H1 (cell line): ENCODE data around the gene ADAD2. TPM values are rescaled to one million over a fixed set of nuclear protein-coding genes. Genes with fewer than 3 reads are reported as not detected.

Experiments used
- CTCF ChIA-PET: fragments of 300-600 bp; sonication (Branson Sonifier 250); formaldehyde crosslinking; loops from one replicate; lab custom pipeline; 2021; ENCODE audit not compliant: partially characterized antibody; lab: Charles Lee
- POLR2A ChIA-PET: fragments of 300-600 bp; sonication (Branson Sonifier 250); formaldehyde crosslinking; loops from one replicate; lab custom pipeline; 2021; ENCODE audit warnings: inconsistent platforms; ENCODE audit not compliant: partially characterized antibody; lab: Charles Lee
- DNase-seq, 2 experiments: peaks; one replicate each; pipeline versions ENCODE4 v3.0.0 to v3.0.0-alpha.2; 2010 to 2022; ENCODE audit warnings: low spot score in 2 of 2, low read depth in 1 of 2, mixed read lengths in 1 of 2
- FAIRE-seq: peaks from 2 replicates; lab custom pipeline; 2011; peaks lifted over from hg19 to GRCh38; lab: Jason Lieb, UNC
- H2AFZ ChIP-seq: 2 replicates; pipeline ENCODE4 v1.8.1; 2012; ENCODE audit warnings: low read length, inconsistent platforms
- H2AK5ac ChIP-seq: 2 replicates; pipeline ENCODE4 v1.6.1; 2013; ENCODE audit warnings: low read depth, low read length
- H2BK120ac ChIP-seq: replicated peaks from 2 replicates; pipeline ENCODE3; 2013; ENCODE audit warnings: low read depth, low read length, inconsistent platforms
- H2BK12ac ChIP-seq: 2 replicates; pipeline ENCODE4 v1.6.1; 2013; ENCODE audit warnings: low read depth, low read length
- H2BK15ac ChIP-seq: 2 replicates; pipeline ENCODE4 v1.6.1; 2013; ENCODE audit warnings: low read length
- H2BK20ac ChIP-seq: 2 replicates; pipeline ENCODE4 v1.6.1; 2013; ENCODE audit warnings: low read length
- H2BK5ac ChIP-seq: 2 replicates; pipeline ENCODE4 v1.6.1; 2013; ENCODE audit warnings: low read depth, low read length
- H3K14ac ChIP-seq: 2 replicates; pipeline ENCODE4 v1.6.1; 2013; ENCODE audit warnings: inconsistent platforms; ENCODE audit not compliant: insufficient read length
- H3K18ac ChIP-seq: 2 replicates; pipeline ENCODE4 v1.6.1; 2013; ENCODE audit warnings: low read length; ENCODE audit errors: extremely low read depth
- H3K23ac ChIP-seq: 2 replicates; pipeline ENCODE4 v1.6.1; 2013; ENCODE audit warnings: inconsistent platforms; ENCODE audit not compliant: insufficient read length
- H3K23me2 ChIP-seq: 2 replicates; pipeline ENCODE4 v1.6.1; 2013; ENCODE audit warnings: low read depth, low read length
- H3K27ac ChIP-seq: 2 replicates; pipeline ENCODE4 v1.6.1; 2011; ENCODE audit warnings: low read depth, low read length, inconsistent platforms
- H3K27me3 ChIP-seq, 4 experiments: replicated peaks in 1 of 4; 1 replicate in 1 of 4; 2 replicates in 3 of 4; pipeline versions ENCODE4 v1.6.1 to v1.8.1; 2011 to 2013; ENCODE audit warnings: low read length in 3 of 4, mild to moderate bottlenecking in 3 of 4, inconsistent platforms in 2 of 4, mixed read lengths in 2 of 4, moderate library complexity in 1 of 4; ENCODE audit not compliant: control insufficient read depth in 3 of 4, insufficient read depth in 3 of 4; ENCODE audit errors: extremely low read depth in 1 of 4
- H3K36me3 ChIP-seq, 4 experiments: 2 replicates each; pipeline versions ENCODE4 v1.6.1 to v1.8.1; 2011 to 2013; ENCODE audit warnings: mild to moderate bottlenecking in 4 of 4, low read length in 3 of 4, moderate library complexity in 2 of 4, control low read depth in 1 of 4, inconsistent platforms in 1 of 4; ENCODE audit not compliant: insufficient read depth in 4 of 4, control insufficient read depth in 2 of 4
- H3K4ac ChIP-seq: replicated peaks from 2 replicates; pipeline ENCODE3; 2013; ENCODE audit warnings: low read length, low read depth, mixed read lengths, inconsistent platforms; ENCODE audit not compliant: insufficient read length
- H3K4me1 ChIP-seq, 4 experiments: replicated peaks in 1 of 4; 1 replicate in 1 of 4; 2 replicates in 3 of 4; pipeline versions ENCODE4 v1.6.1 to v1.8.1; 2011 to 2013; ENCODE audit warnings: low read length in 3 of 4, inconsistent platforms in 2 of 4, mixed read lengths in 1 of 4; ENCODE audit not compliant: insufficient read depth in 4 of 4, control insufficient read depth in 3 of 4
- H3K4me2 ChIP-seq, 2 experiments: 2 replicates each; pipeline versions ENCODE4 v1.6.1 to v1.8.1; 2011 to 2013; ENCODE audit warnings: low read depth in 2 of 2, low read length in 2 of 2, control low read depth in 1 of 2, inconsistent platforms in 1 of 2, mild to moderate bottlenecking in 1 of 2; ENCODE audit not compliant: insufficient read depth in 1 of 2
- H3K4me3 ChIP-seq, 4 experiments: fragments of 200-600, 300-600 bp in 1 of 4; sonication (generic), shearing (Covaris generic), sonication (Bioruptor Twin) in 1 of 4; 2 replicates each; pipeline versions ENCODE4 v1.5.1 to v1.8.1; 2011 to 2016; ENCODE audit warnings: low read length in 4 of 4, low read depth in 3 of 4, control low read depth in 2 of 4, inconsistent platforms in 2 of 4, mild to moderate bottlenecking in 2 of 4, mixed read lengths in 1 of 4, moderate library complexity in 1 of 4; ENCODE audit not compliant: insufficient read depth in 2 of 4; ENCODE audit errors: extremely low read depth in 1 of 4
- H3K56ac ChIP-seq: replicated peaks from 2 replicates; pipeline ENCODE3; 2013; ENCODE audit warnings: low read depth, mild to moderate bottlenecking, mixed read lengths, low read length, inconsistent platforms; ENCODE audit not compliant: insufficient read length
- H3K79me1 ChIP-seq: 2 replicates; pipeline ENCODE4 v1.6.1; 2013; ENCODE audit warnings: low read depth, low read length, control low read depth
- H3K79me2 ChIP-seq, 2 experiments: 2 replicates each; pipeline versions ENCODE4 v1.6.1 to v1.8.1; 2012 to 2013; ENCODE audit warnings: low read length in 2 of 2, mild to moderate bottlenecking in 2 of 2, inconsistent platforms in 1 of 2; ENCODE audit not compliant: insufficient read depth in 2 of 2, control insufficient read depth in 1 of 2
- H3K9ac ChIP-seq, 4 experiments: replicated peaks in 1 of 4; 1 replicate in 1 of 4; 2 replicates in 3 of 4; pipeline versions ENCODE4 v1.6.1 to v1.8.1; 2011 to 2013; ENCODE audit warnings: low read depth in 3 of 4, low read length in 3 of 4, control low read depth in 2 of 4, mild to moderate bottlenecking in 2 of 4, moderate library complexity in 2 of 4, inconsistent platforms in 1 of 4; ENCODE audit errors: extremely low read depth in 1 of 4
- H3K9me3 ChIP-seq, 2 experiments: 2 replicates each; pipeline versions ENCODE4 v1.6.1 to v1.8.1; 2012 to 2013; ENCODE audit warnings: mild to moderate bottlenecking in 2 of 2, moderate library complexity in 2 of 2, control low read depth in 1 of 2, inconsistent platforms in 1 of 2, low read depth in 1 of 2, low read length in 1 of 2, mixed read lengths in 1 of 2; ENCODE audit not compliant: insufficient read depth in 2 of 2
- H4K20me1 ChIP-seq, 2 experiments: replicated peaks in 1 of 2; 2 replicates each; pipeline versions ENCODE3 to v1.8.1; 2011 to 2013; ENCODE audit warnings: inconsistent platforms in 2 of 2, low read length in 2 of 2, mild to moderate bottlenecking in 1 of 2; ENCODE audit not compliant: insufficient read depth in 2 of 2, control insufficient read depth in 1 of 2
- H4K5ac ChIP-seq: 2 replicates; pipeline ENCODE4 v1.6.1; 2013; ENCODE audit warnings: low read length, low read depth, mixed read lengths, inconsistent platforms; ENCODE audit not compliant: insufficient read length
- H4K8ac ChIP-seq: 2 replicates; pipeline ENCODE4 v1.8.0; 2013; ENCODE audit warnings: mild to moderate bottlenecking, moderate library complexity, low read length, inconsistent platforms; ENCODE audit not compliant: insufficient read depth; ENCODE audit errors: extremely low read depth
- H4K91ac ChIP-seq: replicated peaks from 2 replicates; pipeline ENCODE3; 2013; ENCODE audit warnings: low read length, mixed read lengths, inconsistent platforms; ENCODE audit not compliant: insufficient read length
- CTCF ChIP-seq, 3 experiments: IDR thresholded peaks; 1 replicate in 2 of 3; 2 replicates in 1 of 3; pipeline versions ENCODE4 v1.5.1 to v1.6.1; 2011; ENCODE audit warnings: low read length in 3 of 3, mild to moderate bottlenecking in 3 of 3, inconsistent platforms in 2 of 3, low read depth in 1 of 3, moderate library complexity in 1 of 3; ENCODE audit not compliant: insufficient read depth in 1 of 3; ENCODE audit errors: control extremely low read depth in 1 of 3
- GTF2F1 ChIP-seq: IDR thresholded peaks from 2 replicates; pipeline ENCODE4 v1.6.1; 2012; ENCODE audit warnings: low read depth, low read length, improper control_type of control experiment, borderline replicate concordance
- NRF1 ChIP-seq: IDR thresholded peaks from 2 replicates; pipeline ENCODE4 v1.6.1; 2011; ENCODE audit warnings: mild to moderate bottlenecking, low read depth, low read length, improper control_type of control experiment
- PHF8 ChIP-seq: fragments of 200-600 bp; sonication (generic); conservative IDR thresholded peaks from 2 replicates; pipeline ENCODE4 v1.7.1; 2012; ENCODE audit warnings: low read depth, mild to moderate bottlenecking, inconsistent platforms, low read length, moderate library complexity
- SRF ChIP-seq: IDR thresholded peaks from 2 replicates; pipeline ENCODE4 v1.6.1; 2011; ENCODE audit warnings: mild to moderate bottlenecking, low read depth, low read length, moderate library complexity
- WGBS, 2 experiments: shearing (Covaris generic) in 1 of 2; methylation state at CpG; one replicate each; pipeline versions ENCODE4 v1.1.6 to v1.1.7; 2013 to 2015; ENCODE audit warnings: low lambda C conversion rate in 2 of 2, mixed read lengths in 2 of 2, inconsistent platforms in 1 of 2, low coverage in 1 of 2, missing lambda C conversion rate in 1 of 2; ENCODE audit not compliant: insufficient replicate concordance in 2 of 2, insufficient coverage in 1 of 2, insufficient read length in 1 of 2; ENCODE audit errors: extremely low coverage in 1 of 2, missing lambda C conversion rate in 1 of 2; 5-methylcytosine and 5-hydroxymethylcytosine counted together
- polyA plus RNA-seq, 7 experiments: library from polyadenylated mRNA; depleted of rRNA in 3 of 7; stranded (reverse) in 5 of 7; unstranded in 2 of 7; fragments of >200 nt in 5 of 7; fragments of 200-250 nt in 2 of 7; gene quantifications; 1 replicate in 5 of 7; 2 replicates in 1 of 7; 4 replicates in 1 of 7; pipeline versions ENCODE4 v1.2.1 to v1.2.3, GENCODE V29; 2011 to 2013; ENCODE audit warnings: missing spikeins in 2 of 7, mixed read lengths in 2 of 7
- total RNA-seq: library from RNA; stranded (reverse); fragmentation: NEBNext Ultra II Directional; extraction: Animal tissue kit (Norgen Biotek cat#: 25700); gene quantifications from 2 replicates; pipeline ENCODE4 v1.2.1, GENCODE V29; 2021

The ADAD2 gene
- total and polyA plus RNA-seq, 2 of the 8 experiments (the other 6 are each of a cell fraction or from before 2014, with no cell fraction given), result 1.2 to 1.3 TPM

- POLR2A ChIA-PET, result no interaction called here
- no peaks in the 10 kb centered on the region for H4K20me1 ChIP-seq
- H2BK15ac ChIP-seq, result no peak overlapping the region
- H3K4me2 ChIP-seq, result no peak overlapping the region
- H4K5ac ChIP-seq, result no peak overlapping the region
- H3K9me3 ChIP-seq, result no peaks in the 10 kb centered on the region
- H2BK20ac ChIP-seq, result no peak overlapping the region
- no peak overlapping the region for H3K27ac ChIP-seq
- no peaks in the 10 kb centered on the region for H3K23me2 ChIP-seq
- no peak overlapping the region for H3K56ac ChIP-seq
- H2BK120ac ChIP-seq, result no peak overlapping the region
- no peak overlapping the region for H4K8ac ChIP-seq
- FAIRE-seq, result no peak
- H3K4ac ChIP-seq, result no peak overlapping the region
- H3K9ac ChIP-seq, result no peak overlapping the region
- CTCF ChIA-PET, result interaction anchor here (0.8 to 1.9 kb wide), 4 partner anchors 12 to 196 kb away, joined by 3 to 6 read pairs (median 4); no protein-coding TSS in a partner anchor
- H3K14ac ChIP-seq, result no peak overlapping the region
- H2BK5ac ChIP-seq, result no peak overlapping the region
- DNase-seq, result no peak
- no peak overlapping the region for H2AFZ ChIP-seq
- H3K79me2 ChIP-seq, result no peaks in the 10 kb centered on the region
- 94% methylated on average over 7 of the region's 7 CpGs; no CpG with 5 or more reads in 1 of the 2 experiments for WGBS, 2 experiments
- peaks cover 0 to 12% (median 6%) of the 10 kb centered on the region in 4 experiments; a peak in 6 of 7 replicates for H3K4me1 ChIP-seq
- no peak overlapping the region for H4K91ac ChIP-seq
- H3K4me3 ChIP-seq, result no peak overlapping the region
- H2BK12ac ChIP-seq, result no peak overlapping the region
- H3K36me3 ChIP-seq, result no peaks in the 10 kb centered on the region
- no peak overlapping the region for H3K18ac ChIP-seq
- TF ChIP-seq CTCF (IDR thresholded peaks at IDR 0.05; ENCODE audit: control extremely low read depth in 1 of 3, insufficient read depth in 1 of 3, low read depth in 1 of 3, low read length in 3 of 3), result no peak
- no peak for TF ChIP-seq NRF1
- no peak for TF ChIP-seq GTF2F1
- TF ChIP-seq SRF, result no peak
- no peak for TF ChIP-seq PHF8
- no peak overlapping the region for H3K23ac ChIP-seq
- no peak overlapping the region for H2AK5ac ChIP-seq
- H3K79me1 ChIP-seq, result no peaks in the 10 kb centered on the region
- H3K27me3 ChIP-seq, result no peaks in the 10 kb centered on the region
These were observed 34.6 kb downstream of the ADAD2 start for GRCh38 chr16:84225571-84225970.
